Measurements from ENCODE around the gene EGFL6.
A peak's percentile ranks its signal among the peaks of the same experiment; 100 is the strongest.
"Not testable (repeated sequence)": the region's sequence is repeated elsewhere in the genome, so short reads cannot be mapped to it uniquely, and the experiment has no call there.

The EGFL6 gene

GRCh38 chrX:13598877-13599276, 29.5 kb downstream of the EGFL6 start:
- no peak for DNase-seq

- no peak for DNase-seq
Measured at GRCh38 chrX:13599491-13599890, 30.1 kb downstream of the EGFL6 start.

GRCh38 chrX:13605611-13606010, 36.2 kb downstream of the EGFL6 start:
- DNase-seq: no peak

GRCh38 chrX:13607331-13607995, 38.1 kb downstream of the EGFL6 start:
- no peak for DNase-seq

GRCh38 chrX:13607996-13608365, 38.6 kb downstream of the EGFL6 start:
- DNase-seq: no peak

- no peak for DNase-seq
Measured at GRCh38 chrX:13614154-13614553, 44.8 kb downstream of the EGFL6 start.

- DNase-seq: no peak
Measured at GRCh38 chrX:13620207-13620606, 50.8 kb downstream of the EGFL6 start.

GRCh38 chrX:13622401-13622964, 53.1 kb downstream of the EGFL6 start:
- no peak for DNase-seq

- no peak for DNase-seq
Measured at GRCh38 chrX:13627306-13627705, 57.9 kb downstream of the EGFL6 start.

GRCh38 chrX:13637224-13637623, 67.8 kb downstream of the EGFL6 start:
- DNase-seq: not testable (repeated sequence)

GRCh38 chrX:13638021-13638420, 68.6 kb downstream of the EGFL6 start:
- no peak for DNase-seq

GRCh38 chrX:13638826-13639225, 69.4 kb downstream of the EGFL6 start:
- no peak for DNase-seq

- DNase-seq: not testable (repeated sequence)
Measured at GRCh38 chrX:13641684-13642083, 72.3 kb downstream of the EGFL6 start.

- no peak for DNase-seq
Measured at GRCh38 chrX:13645464-13646153, 76.2 kb downstream of the EGFL6 start.

- DNase-seq: no peak
Measured at GRCh38 chrX:13646154-13646549, 76.8 kb downstream of the EGFL6 start.

GRCh38 chrX:13647709-13648212, 78.4 kb downstream of the EGFL6 start:
- DNase-seq: no peak

- DNase-seq: not testable (repeated sequence)
Measured at GRCh38 chrX:13648336-13648735, 78.9 kb downstream of the EGFL6 start.

- DNase-seq: no peak
Measured at GRCh38 chrX:13649838-13650237, 80.4 kb downstream of the EGFL6 start.

- no peak for DNase-seq
Measured at GRCh38 chrX:13650318-13650717, 80.9 kb downstream of the EGFL6 start.

GRCh38 chrX:13651150-13651549, 81.7 kb downstream of the EGFL6 start:
- no peak for DNase-seq

GRCh38 chrX:13652287-13652793, 82.9 kb downstream of the EGFL6 start:
- DNase-seq: no peak

- peak; percentile 21 for DNase-seq
Measured at GRCh38 chrX:13652850-13653693, 83.7 kb downstream of the EGFL6 start, which contains the start of gene TCEANC. TCEANC (plus strand) TSS chrX:13653141; CDS start chrX:13662509, 9,368 bp downstream.

- DNase-seq: no peak
Measured at GRCh38 chrX:13654116-13654515, 84.7 kb downstream of the EGFL6 start.
